ENCODE measurements around the gene FMN1.

FMN1 gene

GRCh38 chr15:32959077-32959476 is 235.4 kb downstream of the FMN1 start:
- TF ChIP-seq EP300 (IDR thresholded peaks at IDR 0.05; ENCODE audit: borderline replicate concordance), result no peak
- TF ChIP-seq YY1 (IDR thresholded peaks at IDR 0.05; ENCODE audit: low read depth), result no peak
- TF ChIP-seq, protein P1, sequence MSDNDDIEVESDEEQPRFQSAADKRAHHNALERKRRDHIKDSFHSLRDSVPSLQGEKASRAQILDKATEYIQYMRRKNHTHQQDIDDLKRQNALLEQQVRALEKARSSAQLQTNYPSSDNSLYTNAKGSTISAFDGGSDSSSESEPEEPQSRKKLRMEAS (IDR thresholded peaks at IDR 0.05), result no peak
- no peak for TF ChIP-seq CREB1 (IDR thresholded peaks at IDR 0.05; ENCODE audit: low read depth)
- no peak for TF ChIP-seq USF1 (IDR thresholded peaks at IDR 0.05)
- TF ChIP-seq EGR1 (IDR thresholded peaks at IDR 0.05), result no peak
- no peak for TF ChIP-seq RAD21 (IDR thresholded peaks at IDR 0.05; ENCODE audit: low read depth)
- TF ChIP-seq, protein P2, sequence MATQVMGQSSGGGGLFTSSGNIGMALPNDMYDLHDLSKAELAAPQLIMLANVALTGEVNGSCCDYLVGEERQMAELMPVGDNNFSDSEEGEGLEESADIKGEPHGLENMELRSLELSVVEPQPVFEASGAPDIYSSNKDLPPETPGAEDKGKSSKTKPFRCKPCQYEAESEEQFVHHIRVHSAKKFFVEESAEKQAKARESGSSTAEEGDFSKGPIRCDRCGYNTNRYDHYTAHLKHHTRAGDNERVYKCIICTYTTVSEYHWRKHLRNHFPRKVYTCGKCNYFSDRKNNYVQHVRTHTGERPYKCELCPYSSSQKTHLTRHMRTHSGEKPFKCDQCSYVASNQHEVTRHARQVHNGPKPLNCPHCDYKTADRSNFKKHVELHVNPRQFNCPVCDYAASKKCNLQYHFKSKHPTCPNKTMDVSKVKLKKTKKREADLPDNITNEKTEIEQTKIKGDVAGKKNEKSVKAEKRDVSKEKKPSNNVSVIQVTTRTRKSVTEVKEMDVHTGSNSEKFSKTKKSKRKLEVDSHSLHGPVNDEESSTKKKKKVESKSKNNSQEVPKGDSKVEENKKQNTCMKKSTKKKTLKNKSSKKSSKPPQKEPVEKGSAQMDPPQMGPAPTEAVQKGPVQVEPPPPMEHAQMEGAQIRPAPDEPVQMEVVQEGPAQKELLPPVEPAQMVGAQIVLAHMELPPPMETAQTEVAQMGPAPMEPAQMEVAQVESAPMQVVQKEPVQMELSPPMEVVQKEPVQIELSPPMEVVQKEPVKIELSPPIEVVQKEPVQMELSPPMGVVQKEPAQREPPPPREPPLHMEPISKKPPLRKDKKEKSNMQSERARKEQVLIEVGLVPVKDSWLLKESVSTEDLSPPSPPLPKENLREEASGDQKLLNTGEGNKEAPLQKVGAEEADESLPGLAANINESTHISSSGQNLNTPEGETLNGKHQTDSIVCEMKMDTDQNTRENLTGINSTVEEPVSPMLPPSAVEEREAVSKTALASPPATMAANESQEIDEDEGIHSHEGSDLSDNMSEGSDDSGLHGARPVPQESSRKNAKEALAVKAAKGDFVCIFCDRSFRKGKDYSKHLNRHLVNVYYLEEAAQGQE (IDR thresholded peaks at IDR 0.05; ENCODE audit: low read depth), result no peak
- no peak for TF ChIP-seq TEAD4 (IDR thresholded peaks at IDR 0.05)
- TF ChIP-seq CEBPB (IDR thresholded peaks at IDR 0.05), result no peak
- TF ChIP-seq TAF1 (IDR thresholded peaks at IDR 0.05; ENCODE audit: low read depth), result no peak
- no peak for TF ChIP-seq TCF12 (IDR thresholded peaks at IDR 0.05; ENCODE audit: low read depth)
- TF ChIP-seq FOXM1 (IDR thresholded peaks at IDR 0.05; ENCODE audit: borderline replicate concordance, low read depth), result no peak
- TF ChIP-seq NFIC (IDR thresholded peaks at IDR 0.05), result no peak
- TF ChIP-seq ZBTB7A (IDR thresholded peaks at IDR 0.05; ENCODE audit: low read depth), result no peak

DNA sequence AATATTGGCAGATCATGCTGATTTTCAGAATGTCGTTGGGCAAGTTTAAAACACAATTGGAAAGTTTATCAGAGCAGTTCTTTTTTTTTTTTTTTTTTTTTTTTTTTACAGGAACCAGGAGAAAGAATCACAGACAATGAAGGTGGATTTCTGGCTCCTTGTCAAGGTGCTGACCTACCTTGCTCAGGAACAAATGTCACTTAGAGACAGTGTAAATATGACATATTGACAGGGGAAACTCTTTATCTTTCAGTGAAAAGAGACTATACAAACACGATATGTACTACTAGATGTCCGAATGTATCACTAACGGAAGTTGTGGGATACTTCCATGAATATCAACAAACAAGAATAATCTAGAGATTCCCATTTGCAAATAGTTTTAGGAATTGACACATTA is 237.3 kb downstream of the FMN1 start:
- TF ChIP-seq EP300 (IDR thresholded peaks at IDR 0.05; ENCODE audit: borderline replicate concordance), result no peak
- no peak for TF ChIP-seq CREB1 (IDR thresholded peaks at IDR 0.05; ENCODE audit: low read depth)
- TF ChIP-seq EGR1 (IDR thresholded peaks at IDR 0.05), result no peak
- no peak for TF ChIP-seq RAD21 (IDR thresholded peaks at IDR 0.05; ENCODE audit: low read depth)
- TF ChIP-seq USF1 (IDR thresholded peaks at IDR 0.05), result no peak
- no peak for TF ChIP-seq FOXM1 (IDR thresholded peaks at IDR 0.05; ENCODE audit: borderline replicate concordance, low read depth)

DNA sequence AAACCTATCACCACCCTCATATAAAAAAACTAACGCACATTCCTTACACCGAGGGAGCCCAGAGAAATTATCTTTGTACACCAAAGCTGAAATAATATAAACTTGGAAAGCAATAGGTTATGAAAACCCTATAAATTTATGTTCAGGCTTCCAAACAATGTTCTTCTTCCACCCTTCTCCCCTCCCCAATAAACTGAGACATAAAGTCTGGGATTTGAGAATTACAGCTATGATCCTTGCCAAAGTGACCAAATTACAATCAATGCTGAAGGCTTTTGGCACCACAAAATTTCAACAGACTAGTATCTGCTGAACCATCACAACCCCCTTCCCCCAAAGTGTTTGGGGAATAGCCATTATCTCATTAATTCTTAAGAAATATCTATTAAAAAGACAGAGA is 237.8 kb downstream of the FMN1 start:
- TF ChIP-seq ZBTB7A (IDR thresholded peaks at IDR 0.05; ENCODE audit: low read depth) (no peak), TEAD4 (IDR thresholded peaks at IDR 0.05) (no peak), TCF12 (IDR thresholded peaks at IDR 0.05; ENCODE audit: low read depth) (no peak), TAF1 (IDR thresholded peaks at IDR 0.05; ENCODE audit: low read depth) (no peak), EGR1 (IDR thresholded peaks at IDR 0.05) (no peak), EP300 (IDR thresholded peaks at IDR 0.05; ENCODE audit: borderline replicate concordance) (no peak), CREB1 (IDR thresholded peaks at IDR 0.05; ENCODE audit: low read depth) (no peak), CEBPB (IDR thresholded peaks at IDR 0.05) (no peak), YY1 (IDR thresholded peaks at IDR 0.05; ENCODE audit: low read depth) (no peak), RAD21 (IDR thresholded peaks at IDR 0.05; ENCODE audit: low read depth) (no peak), USF1 (IDR thresholded peaks at IDR 0.05) (no peak), FOXM1 (IDR thresholded peaks at IDR 0.05; ENCODE audit: borderline replicate concordance, low read depth) (no peak), NFIC (IDR thresholded peaks at IDR 0.05) (no peak)
- TF ChIP-seq, protein P1 (IDR thresholded peaks at IDR 0.05), result no peak
- TF ChIP-seq, protein P2 (IDR thresholded peaks at IDR 0.05; ENCODE audit: low read depth), result no peak

DNA sequence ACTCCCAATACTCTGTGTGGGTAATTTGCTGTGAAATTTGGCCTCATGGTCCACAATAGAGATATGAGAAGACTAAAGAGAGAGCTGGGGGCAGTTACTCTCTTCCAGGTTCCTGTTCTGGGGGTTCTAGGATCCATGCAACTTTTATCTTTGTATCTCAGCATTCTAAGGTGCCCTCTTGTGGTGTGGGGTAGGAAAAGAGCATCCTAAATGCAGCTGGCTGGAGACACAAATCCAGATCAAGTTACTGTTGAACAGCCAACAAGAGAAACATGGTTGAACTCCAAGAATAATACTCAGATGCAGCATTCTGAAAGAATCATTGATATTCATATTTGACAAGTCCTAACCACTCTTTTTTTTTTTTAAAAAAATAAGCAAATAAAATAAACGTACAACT is 238.5 kb downstream of the FMN1 start:
- TF ChIP-seq, protein P2 (IDR thresholded peaks at IDR 0.05; ENCODE audit: low read depth), result no peak
- TF ChIP-seq YY1 (IDR thresholded peaks at IDR 0.05; ENCODE audit: low read depth) (no peak), RAD21 (IDR thresholded peaks at IDR 0.05; ENCODE audit: low read depth) (peak; percentile 63), TAF1 (IDR thresholded peaks at IDR 0.05; ENCODE audit: low read depth) (no peak), ZBTB7A (IDR thresholded peaks at IDR 0.05; ENCODE audit: low read depth) (no peak)

Measured in Ishikawa (cell line).